ENCODE results near the gene FHOD3.

FHOD3 gene

DNA sequence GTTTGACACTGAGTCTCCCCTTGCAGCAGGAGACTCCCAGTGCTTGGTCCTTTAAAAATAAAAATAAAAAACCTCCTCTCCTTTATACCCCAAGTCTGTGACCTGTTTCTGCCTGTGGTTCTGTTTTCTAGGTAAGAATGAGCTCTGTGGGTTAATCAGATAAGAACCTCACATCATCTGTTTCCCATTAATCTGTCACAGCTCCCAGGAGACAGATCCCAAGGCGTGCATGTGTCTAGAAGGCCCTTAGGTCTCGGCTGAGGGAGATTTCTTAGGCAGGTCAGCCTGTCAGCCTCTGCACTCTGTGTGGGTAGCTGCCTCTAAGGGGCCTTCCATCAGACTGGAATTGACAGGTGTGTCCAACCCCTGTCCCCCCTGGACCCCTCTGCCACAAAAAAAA lies 80.7 kb downstream of the FHOD3 start:
- DNase-seq (ENCODE audit: extremely low read depth in 1 of 2, low read depth in 1 of 2) = no peak

DNA sequence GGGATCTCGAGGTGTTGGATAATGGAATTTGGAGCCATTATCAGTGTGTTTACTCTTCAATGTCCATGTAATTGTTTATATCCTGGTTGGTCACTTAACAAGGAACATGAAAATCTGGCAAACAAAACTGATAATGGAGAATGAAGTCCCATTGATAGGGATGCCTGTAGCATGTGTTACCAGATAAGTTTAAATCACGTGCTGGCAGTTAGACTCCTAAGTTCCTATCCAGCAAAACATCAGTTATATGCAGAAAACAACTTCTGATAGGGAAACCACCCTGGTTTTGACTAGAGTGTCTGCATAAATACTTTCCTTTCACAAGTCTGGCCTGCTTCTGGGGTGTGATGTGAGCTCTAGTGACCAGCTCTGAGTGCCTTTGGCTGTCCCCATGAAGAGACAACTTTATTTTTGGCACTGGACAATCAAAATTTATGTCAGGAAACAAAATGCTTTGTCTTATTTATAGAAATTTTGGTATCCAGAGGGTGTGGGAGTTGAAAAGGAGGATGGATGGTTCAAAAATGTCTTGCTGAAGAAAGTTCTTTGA lies 82.0 kb downstream of the FHOD3 start:
- DNase-seq (ENCODE audit: extremely low read depth in 1 of 2, low read depth in 1 of 2) = no peak

DNA sequence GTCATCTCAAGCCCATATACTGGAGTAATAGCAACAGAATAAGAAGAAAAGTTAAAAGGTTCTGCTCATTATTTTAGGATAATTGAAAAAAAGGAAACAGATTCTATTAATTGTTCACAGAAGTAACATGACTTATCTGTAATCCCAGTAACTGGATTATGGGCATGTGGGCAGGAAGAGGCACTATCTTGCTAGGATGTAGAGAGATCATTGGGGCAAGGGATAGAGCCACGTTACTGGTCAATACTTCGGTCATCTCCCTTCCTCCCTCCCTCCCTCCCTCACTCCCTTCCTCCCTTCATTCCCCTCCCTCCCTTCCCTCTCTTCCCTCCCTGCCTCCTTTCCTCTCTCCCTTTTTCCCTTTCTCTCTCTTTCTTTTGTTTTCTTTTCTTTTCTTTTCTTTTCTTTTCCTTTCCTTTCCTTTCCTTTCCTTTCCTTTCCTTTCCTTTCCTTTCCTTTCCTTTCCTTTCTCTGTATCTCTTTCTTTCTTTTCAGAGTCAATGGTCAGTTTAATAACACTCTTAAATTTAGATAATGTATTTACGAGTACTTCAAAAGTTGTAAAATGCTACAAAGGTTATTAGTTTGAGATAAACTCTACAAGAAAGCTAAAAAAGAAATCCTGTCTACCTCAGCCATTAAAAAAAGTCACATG lies 82.8 kb downstream of the FHOD3 start:
- DNase-seq (ENCODE audit: extremely low read depth in 1 of 2, low read depth in 1 of 2) = no peak

- DNase-seq (ENCODE audit: extremely low read depth in 1 of 2, low read depth in 1 of 2) = no peak
Measured at GRCh38 chr18:36381075-36381474, 83.6 kb downstream of the FHOD3 start.

DNA sequence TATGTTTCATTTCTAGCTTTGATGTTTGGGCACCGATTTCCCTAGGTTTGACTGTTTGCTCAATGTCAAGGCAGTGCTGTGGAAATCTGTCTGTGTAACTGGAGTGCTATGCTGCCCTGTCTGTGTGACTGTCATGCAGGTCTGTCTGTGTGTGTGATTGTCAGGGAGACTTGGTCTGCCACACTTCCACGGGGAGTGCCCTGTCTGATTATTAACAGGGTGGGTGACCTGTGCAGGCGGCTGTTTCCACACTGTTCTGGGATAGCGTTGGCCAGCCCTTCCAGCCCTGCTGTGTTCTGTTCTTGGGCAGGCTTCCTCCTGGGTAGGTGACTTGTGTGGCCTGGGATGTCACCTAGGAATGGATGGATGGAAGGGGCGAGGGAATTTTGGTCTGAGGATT lies 85.3 kb downstream of the FHOD3 start:
- DNase-seq (ENCODE audit: extremely low read depth in 1 of 2, low read depth in 1 of 2) = no peak

- DNase-seq (ENCODE audit: extremely low read depth in 1 of 2, low read depth in 1 of 2) = no peak
Measured at GRCh38 chr18:36386150-36386920, 88.8 kb downstream of the FHOD3 start.

DNA sequence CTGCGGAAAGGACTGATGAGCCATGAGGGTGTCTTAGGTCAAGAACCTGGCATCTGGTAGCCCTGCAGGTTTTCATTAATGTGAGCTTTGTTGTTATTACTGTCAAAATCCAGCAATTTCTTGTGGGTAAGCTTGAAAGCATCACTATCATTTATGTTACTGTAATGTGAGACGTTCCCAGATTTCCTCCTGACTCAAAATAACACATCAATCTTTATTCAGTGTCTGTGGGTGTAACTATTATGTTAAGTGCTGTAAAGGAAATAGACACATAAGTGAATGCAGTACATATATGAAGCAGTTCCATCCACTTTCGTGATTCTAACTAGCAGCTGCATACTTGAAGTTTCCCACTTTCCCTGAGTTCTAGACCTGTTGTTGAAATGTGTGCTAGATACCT lies 89.8 kb downstream of the FHOD3 start:
- DNase-seq (ENCODE audit: extremely low read depth in 1 of 2, low read depth in 1 of 2) = no peak

- DNase-seq (ENCODE audit: extremely low read depth in 1 of 2, low read depth in 1 of 2) = no peak
Measured at GRCh38 chr18:36388310-36388709, 90.8 kb downstream of the FHOD3 start.

DNA sequence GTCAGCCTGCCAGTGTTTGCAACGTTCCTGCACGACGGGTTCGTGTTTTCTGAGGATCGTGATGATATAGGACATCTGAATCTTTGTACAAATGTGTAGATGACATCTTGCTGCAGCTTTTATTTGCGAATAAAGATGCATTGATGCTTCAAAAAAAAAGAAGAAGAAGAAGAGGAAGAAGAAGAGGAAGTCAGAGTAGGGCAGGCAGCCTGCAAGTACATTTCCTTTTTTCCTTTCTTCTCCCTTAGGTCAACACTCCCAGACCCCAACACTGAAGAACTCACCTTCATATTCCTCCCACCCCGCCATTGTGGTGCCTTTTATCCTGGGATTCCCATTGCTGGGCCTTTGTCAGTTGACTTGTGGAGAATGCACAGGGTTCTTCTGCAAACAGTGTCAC lies 91.5 kb downstream of the FHOD3 start:
- no peak for DNase-seq (ENCODE audit: extremely low read depth in 1 of 2, low read depth in 1 of 2)

GRCh38 chr18:36389811-36390581 lies 92.5 kb downstream of the FHOD3 start:
- no peak for DNase-seq (ENCODE audit: extremely low read depth in 1 of 2, low read depth in 1 of 2)

DNA sequence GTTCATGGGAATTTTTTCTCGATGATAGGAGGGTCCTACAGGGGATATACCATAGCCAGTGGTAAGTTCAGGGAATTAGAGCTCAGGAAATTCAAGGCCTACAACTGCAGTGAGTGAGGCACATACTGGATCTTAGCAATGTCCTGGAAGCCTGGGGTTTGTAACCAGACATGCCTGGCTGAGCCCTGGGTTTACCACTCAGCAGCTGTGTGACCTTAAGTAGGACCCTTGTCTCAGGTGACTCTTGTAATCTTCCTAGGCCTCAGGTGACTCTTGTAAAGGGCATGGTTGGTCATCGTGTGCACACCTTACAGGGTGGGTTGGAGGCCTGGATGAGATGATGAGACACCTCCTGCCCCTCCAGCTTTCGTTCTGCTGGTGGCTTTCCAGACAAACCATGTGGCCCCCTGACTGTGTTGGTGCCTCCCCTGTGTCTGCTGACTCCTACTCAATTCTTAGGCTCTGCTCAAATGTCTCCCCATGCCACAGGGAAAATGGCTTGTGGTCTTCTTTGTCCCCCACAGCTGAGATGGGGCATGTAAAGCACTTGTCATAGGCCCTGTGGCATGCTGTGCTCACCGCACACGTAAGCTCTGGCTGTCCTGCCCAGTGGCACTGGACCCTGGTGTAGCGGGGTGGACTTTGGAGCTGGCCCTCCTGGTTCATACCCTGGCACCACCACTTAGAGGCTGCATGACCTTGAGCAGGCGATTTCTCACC lies 94.1 kb downstream of the FHOD3 start:
- DNase-seq (ENCODE audit: extremely low read depth in 1 of 2, low read depth in 1 of 2) = no peak

DNA sequence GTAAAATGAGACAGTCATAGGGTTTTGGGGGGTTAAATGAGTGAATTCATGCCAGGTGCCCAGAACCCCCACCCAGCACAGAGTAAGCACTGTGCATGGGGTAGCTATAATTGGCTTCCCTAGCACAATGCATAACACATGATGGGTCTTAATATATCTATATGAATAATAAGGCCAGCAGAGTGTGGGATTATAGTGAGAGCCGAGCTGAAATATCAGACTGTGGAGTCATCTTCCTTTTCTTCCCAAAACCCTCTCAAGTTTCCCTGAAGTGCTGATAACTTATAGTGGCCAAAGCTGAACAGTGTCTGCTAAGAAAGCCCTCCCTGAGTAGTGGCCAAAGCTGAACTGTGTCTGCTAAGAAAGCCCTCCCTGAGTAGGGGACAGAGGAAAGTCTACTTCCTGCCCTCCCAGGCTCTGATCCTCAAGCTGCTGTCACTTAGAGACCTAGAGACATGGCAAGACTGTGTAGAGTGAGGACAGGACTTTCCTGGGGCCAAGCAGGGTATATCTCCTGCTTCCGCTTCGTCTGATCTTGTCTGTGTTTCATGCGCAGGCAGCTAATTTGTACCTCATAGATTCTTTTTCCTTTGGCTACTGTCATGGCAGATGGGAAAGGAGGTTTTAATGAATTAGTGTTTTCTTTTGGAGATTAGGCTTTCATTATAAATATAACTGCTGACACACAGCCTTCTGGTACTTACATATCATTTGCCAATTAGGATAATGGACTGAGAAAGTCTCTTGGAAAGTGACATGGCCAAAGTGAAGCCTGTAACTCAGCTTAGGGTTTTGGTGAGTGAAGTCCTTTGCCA lies 94.9 kb downstream of the FHOD3 start:
- no peak for DNase-seq (ENCODE audit: extremely low read depth in 1 of 2, low read depth in 1 of 2)

GRCh38 chr18:36392979-36393287 lies 95.4 kb downstream of the FHOD3 start:
- no peak for DNase-seq (ENCODE audit: extremely low read depth in 1 of 2, low read depth in 1 of 2)

GRCh38 chr18:36394486-36394885 lies 97.0 kb downstream of the FHOD3 start:
- no peak for DNase-seq (ENCODE audit: extremely low read depth in 1 of 2, low read depth in 1 of 2)

DNA sequence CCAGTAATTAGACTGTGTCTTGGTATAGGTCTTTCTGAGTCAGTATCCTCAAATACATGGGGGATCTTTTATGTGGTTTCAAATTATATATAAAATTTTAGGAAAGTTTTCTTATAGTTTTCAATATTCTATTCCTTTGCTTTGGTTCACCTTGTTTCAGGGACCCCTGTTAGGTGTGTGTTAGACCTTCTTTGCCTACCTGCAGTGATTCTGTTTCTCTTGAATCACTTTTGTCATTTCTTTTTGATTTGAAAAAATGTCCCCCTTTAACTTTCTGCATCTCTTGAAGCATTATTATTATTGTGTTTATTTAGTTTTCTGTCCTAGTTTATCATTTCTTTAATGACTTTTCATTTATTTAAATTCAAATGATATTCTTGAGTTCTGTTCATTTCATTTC lies 98.7 kb downstream of the FHOD3 start:
- no peak for DNase-seq (ENCODE audit: extremely low read depth in 1 of 2, low read depth in 1 of 2)

GRCh38 chr18:36397033-36397432 lies 99.5 kb downstream of the FHOD3 start:
- no peak for DNase-seq (ENCODE audit: extremely low read depth in 1 of 2, low read depth in 1 of 2)

DNA sequence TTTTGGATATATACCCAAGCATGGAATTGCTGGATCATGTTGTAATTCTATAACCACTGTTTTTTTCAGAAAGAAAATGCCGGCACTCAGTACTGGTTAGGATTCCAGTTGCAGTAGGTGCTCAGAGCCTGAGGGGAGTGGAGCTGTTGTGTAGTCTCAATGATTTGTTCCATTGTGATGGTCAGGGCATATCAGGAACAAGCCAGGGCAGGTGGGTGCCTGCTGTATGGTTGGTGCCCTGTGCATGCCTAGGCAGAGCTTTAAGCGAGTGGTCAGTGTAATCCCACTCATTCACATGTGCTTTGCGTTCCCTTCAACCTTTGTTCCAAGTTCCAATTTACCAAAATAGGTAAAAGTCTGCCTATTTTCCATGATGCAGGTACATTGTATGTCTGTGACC lies 100.9 kb downstream of the FHOD3 start:
- DNase-seq (ENCODE audit: extremely low read depth in 1 of 2, low read depth in 1 of 2) = no peak

GRCh38 chr18:36399055-36399454 lies 101.5 kb downstream of the FHOD3 start:
- no peak for DNase-seq (ENCODE audit: extremely low read depth in 1 of 2, low read depth in 1 of 2)

DNA sequence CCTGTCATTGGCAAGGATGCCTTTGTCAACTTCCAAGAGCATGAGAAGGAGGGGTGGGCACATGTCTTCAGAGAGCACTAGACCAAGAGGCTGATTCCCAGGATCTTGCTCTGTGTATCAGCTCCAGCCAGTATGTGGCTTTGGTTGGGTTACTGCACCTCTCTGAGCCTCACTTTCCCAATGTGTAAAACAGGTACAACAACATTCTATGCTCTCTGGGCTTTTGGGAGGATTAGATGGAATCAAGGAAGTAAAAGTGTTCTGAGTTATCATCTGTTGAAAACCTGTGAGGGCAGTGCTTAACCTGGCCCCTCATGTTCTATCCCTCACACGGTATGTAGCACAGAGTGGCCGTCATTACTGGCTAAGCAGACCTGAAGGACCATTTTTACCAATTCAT lies 103.9 kb downstream of the FHOD3 start:
- DNase-seq (ENCODE audit: extremely low read depth in 1 of 2, low read depth in 1 of 2) = no peak

GRCh38 chr18:36402765-36403396 lies 105.4 kb downstream of the FHOD3 start:
- no peak for DNase-seq (ENCODE audit: extremely low read depth in 1 of 2, low read depth in 1 of 2)
